KOPT-K1 (cell line): Measurements from ENCODE around the gene PTS.
A peak's percentile ranks its signal among the peaks of the same experiment; 100 is the strongest.

ENCODE experiments used
- H3K27ac ChIP-seq: fragments of 200-600 bp; sonication (generic); 2 replicates; pipeline ENCODE4 v1.5.1; 2016; ENCODE audit warnings: antibody characterized with exemption, mild to moderate bottlenecking, low read depth, low read length; ENCODE audit not compliant: poor library complexity, severe bottlenecking
- H3K36me3 ChIP-seq: fragments of 200-600 bp; sonication (generic); 2 replicates; pipeline ENCODE4 v1.5.1; 2017; ENCODE audit warnings: antibody characterized with exemption, mild to moderate bottlenecking, low read length, moderate library complexity; ENCODE audit not compliant: insufficient read depth
- H3K9me3 ChIP-seq: fragments of 200-600 bp; sonication (generic); 2 replicates; pipeline ENCODE4 v1.5.1; 2017; ENCODE audit warnings: antibody characterized with exemption, low read length, mild to moderate bottlenecking; ENCODE audit not compliant: insufficient read depth, poor library complexity, severe bottlenecking

Gene PTS

DNA sequence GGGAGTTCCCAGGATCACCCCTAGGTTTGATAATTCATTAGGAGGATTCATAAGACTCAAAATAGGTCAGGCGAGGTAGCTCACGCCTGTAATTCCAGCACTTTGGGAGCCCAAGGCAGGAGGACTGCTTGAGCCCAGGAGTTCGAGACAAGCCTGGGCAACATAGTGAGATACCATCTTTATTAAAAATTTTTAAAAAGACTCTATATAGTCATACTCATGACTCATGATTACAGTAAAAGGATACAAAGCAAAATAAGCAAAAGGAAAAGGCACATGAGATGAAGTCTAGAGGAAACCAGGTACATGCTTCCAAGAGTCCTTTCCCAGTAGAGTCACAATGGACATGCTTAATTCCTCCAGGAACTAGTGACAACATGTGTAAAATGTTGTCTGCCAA, 13.9 kb upstream of the PTS start:
- Histone ChIP-seq H3K9me3 (no peaks in the 10 kb centered on the region), H3K36me3 (no peaks in the 10 kb centered on the region), H3K27ac (no peak overlapping the region)

DNA sequence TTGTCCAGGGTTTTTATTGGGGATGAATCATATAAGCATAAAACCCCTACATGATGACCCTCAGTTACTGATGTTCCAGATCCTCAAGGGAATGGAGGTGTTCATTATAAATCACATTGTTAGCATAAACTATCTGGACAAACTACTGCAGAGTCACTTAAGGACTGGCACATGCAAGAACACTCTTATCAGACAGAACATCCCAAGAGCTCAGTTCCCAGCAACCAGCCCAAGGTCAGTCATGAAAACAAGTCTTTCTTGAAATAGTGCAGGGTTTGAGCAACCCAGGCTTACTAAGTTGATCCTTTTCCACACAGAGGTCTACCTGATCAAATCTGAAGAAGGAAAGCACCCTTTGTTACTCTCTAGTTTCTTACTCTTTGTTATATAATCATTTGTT, 13.5 kb upstream of the PTS start:
- H3K36me3 ChIP-seq = no peaks in the 10 kb centered on the region
- H3K27ac ChIP-seq = no peak overlapping the region
- no peaks in the 10 kb centered on the region for H3K9me3 ChIP-seq

DNA sequence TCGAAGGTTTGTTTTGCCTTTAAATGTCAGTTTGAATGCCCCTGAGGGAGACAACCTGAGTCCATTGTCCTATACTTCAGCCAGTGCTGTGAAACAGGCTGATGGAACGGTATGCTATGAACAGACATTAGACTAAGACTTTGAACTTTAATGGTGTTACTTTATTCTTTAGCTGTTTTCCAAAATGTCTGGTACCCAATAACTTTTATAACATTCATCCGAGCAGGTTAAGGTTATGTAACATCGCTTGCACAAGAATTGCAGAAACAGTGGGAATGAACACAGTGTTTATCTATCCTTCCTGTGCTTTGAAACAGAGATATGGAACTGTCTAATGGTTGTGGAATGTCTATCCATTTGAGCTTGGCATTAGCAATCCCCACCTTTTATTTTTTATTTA, 12.5 kb upstream of the PTS start:
- Histone ChIP-seq H3K27ac (no peak overlapping the region), H3K36me3 (no peaks in the 10 kb centered on the region), H3K9me3 (no peaks in the 10 kb centered on the region)

DNA sequence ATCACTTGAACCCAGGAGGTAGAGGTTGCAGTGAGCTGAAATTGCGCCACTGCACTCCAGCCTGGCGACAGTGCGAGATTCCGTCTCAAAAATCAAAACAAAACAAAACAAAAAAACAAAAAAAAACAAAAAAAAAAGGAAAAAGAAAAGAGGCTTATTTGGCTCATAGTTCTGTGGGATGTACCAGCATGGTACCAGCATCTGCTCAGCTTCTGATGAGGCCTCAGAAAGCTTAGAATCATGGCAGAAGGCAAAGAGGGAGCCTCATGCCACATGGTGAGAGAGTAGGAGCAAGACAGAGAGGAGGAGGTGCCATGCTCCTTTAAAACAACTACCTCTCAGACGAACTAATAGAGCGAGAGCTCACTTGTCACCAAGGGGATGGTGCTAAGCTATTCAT, 10.6 kb upstream of the PTS start:
- Histone ChIP-seq H3K9me3 (no peaks in the 10 kb centered on the region), H3K36me3 (no peaks in the 10 kb centered on the region), H3K27ac (no peak overlapping the region)

DNA sequence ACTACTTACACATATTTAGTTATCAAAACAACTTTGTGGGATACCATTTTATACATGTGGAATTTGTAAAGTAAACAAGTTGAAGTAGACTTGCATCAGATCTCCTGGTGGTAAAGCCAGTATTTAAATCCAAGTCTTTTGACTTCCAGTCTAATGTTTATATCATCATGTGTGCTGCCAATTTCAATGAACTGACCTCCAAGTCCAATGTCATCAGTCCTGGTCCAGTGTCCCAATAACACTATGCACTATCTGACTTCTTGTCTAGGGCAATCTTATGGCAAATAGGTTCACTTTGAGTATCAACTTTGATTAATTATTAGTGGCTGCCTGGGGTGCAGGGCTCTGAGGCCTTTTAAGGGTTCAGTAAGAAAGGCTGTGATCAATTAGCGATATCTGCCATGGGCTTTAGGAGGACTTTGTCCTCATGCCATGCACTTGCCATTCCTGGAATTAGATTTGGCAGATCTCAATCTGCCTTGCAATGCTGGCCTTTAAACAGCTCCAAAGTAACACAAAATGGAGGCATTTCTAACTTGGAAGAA, 9.6 kb upstream of the PTS start:
- H3K27ac ChIP-seq = no peak overlapping the region
- H3K36me3 ChIP-seq = no peaks in the 10 kb centered on the region
- H3K9me3 ChIP-seq = no peaks in the 10 kb centered on the region

DNA sequence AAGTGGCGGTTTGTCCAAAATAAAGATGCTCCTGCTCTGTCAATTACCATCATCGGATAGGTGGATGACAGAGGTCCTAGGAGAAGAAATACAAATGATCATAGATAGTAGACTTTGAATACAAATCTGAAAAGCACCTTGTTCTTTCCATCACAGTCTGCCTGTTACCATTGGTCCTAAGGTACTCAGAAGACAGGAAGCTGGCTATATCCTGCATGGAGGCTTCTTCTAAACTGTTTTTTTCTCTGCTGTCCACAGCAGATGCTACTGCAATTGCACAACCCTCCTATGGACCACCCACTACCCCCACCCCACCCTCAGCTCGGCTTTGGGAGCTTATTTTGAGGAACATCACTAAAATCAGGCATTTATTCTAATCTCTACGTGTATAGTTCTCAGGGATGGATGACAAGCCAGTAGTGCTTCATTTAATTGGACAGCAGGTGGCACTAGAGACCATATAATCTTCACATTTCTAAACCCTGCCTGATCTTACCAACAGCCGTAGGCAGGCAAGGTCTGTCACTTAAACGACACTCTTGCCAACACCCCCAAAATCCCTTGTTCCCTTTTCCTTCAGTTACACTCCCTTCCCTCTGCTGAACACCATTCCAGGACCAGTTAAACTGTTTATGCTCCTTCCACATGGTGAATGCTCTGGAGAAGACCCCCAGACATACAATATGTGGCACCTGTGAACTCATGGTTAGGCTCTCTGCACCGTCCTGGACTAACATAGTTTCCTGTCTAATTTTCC, 6.6 kb upstream of the PTS start:
- Histone ChIP-seq H3K9me3 (no peaks in the 10 kb centered on the region), H3K36me3 (no peaks in the 10 kb centered on the region), H3K27ac (no peak overlapping the region)

DNA sequence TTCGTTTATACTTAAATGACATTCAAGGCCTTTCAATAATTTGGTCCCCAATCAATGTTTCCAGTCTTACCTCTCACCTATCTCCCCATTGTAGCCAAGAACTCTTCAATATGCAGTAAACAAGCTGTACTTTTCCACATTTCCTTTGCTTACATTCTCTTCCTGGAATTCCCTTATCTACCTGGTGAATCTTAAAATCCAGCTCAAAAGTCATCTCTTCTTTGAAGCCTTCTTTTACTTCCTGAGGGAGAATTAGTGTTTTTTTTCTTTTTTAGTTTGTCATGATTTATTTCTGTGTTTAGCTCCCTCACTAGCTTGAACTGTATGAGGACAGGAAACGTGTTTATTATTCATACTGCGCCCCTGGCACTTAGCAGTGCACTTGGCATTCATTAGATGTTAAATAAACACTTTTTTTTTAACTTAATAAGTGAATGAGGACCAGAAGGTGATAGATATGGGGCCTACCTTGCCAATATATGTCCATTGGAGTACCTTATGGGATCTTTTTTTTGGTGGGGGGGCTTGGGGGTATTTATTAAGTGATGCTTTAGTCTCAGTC, 4.9 kb upstream of the PTS start:
- Histone ChIP-seq H3K36me3 (no peaks in the 10 kb centered on the region), H3K9me3 (no peaks in the 10 kb centered on the region), H3K27ac (no peak overlapping the region)

DNA sequence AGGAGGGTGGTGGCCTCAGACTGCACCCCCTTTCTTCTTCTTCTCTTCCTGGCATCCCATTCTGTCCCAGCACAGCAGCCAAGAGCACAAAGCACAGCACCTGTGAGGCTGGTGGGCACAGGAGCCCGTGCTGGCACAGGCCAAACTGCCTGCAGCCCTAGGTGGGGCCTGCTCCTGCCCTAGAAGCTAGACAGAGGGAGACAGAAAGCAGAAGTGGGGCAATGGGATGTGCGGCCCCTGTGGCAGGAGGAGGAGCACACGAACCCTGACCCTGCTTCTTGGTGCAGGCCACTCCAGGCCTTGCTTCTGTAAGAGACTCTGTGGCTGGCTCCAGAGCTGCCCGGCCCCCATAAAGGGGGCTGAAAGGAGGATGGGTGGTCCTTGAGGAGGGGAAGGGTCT, 3.9 kb upstream of the PTS start:
- no peaks in the 10 kb centered on the region for H3K36me3 ChIP-seq
- no peak overlapping the region for H3K27ac ChIP-seq
- H3K9me3 ChIP-seq = no peaks in the 10 kb centered on the region

DNA sequence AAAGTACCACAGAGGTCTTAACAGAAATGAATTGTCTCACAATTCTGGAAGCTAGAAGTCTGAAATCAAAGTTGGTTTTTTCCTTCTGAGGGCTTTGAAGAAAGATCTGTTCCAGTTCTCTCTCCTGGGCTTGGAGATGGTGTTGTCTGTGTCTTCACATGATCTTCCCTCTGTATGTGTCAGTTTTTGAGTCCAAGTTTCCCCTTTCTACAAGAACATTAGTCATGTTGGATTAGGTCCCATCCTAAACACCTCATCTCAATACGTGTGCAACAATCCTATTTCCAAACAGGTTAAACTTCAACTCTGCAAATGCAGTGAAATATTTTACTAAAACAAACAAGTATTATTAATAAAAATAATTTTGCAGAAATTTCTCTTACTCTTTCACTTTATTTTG, 3.1 kb upstream of the PTS start:
- H3K9me3 ChIP-seq = no peaks in the 10 kb centered on the region
- H3K27ac ChIP-seq = no peak overlapping the region
- no peaks in the 10 kb centered on the region for H3K36me3 ChIP-seq

DNA sequence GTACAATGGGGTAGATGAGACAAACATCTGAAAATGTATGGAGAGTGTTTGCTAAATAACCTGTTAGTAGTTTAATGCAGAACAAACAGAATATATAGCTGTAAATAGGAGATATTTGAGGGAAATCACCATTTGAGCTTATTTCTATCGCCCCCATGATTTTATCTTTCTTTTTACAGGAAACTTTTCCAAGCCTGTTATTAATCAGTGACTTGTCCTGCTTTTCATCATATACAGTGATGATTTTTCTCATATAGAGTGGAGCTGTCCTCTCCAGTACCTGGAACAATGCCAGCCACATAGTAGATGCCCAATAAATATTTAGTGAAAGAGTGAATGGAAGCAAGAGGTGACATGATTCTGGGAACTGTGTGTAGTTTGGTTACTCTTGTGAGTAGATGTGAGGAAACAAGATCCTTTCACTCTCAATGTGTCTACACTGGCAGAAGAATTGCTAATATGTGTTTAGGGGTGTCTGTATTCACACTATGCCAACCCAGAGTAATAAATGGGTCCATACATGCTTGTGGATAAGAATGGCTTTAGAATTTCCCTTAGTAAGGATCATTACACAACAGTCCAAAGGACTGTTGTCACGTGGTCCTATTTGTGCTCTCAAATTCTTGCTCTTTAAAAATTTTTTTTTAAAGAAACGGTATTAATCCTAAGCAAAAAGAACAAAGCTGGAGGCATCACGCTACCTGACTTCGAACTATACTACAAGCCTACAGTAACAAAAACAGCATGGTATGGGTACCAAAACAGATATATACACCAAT, 2.3 kb upstream of the PTS start:
- Histone ChIP-seq H3K27ac (no peak overlapping the region), H3K36me3 (peaks cover 6% of the 10 kb centered on the region; the same call in 1 of the 2 replicates), H3K9me3 (no peaks in the 10 kb centered on the region)

DNA sequence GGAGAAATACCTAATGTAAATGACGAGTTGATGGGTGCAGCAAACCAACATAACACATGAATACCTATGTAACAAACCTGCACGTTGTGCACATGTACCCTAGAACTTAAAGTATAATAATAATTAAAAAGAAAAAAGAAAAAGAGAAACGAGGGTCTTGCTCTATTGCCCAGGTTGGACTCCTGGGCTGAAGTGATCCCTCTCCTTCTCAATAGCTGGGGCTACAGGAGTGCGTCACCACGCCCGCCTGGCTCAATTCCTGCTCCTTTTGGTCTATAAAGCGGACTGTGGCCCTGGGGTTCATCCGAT, 521 bp upstream of the PTS start:
- Histone ChIP-seq H3K9me3 (no peaks in the 10 kb centered on the region), H3K27ac (peak overlapping the region; percentile 93), H3K36me3 (peaks cover 23% of the 10 kb centered on the region)

DNA sequence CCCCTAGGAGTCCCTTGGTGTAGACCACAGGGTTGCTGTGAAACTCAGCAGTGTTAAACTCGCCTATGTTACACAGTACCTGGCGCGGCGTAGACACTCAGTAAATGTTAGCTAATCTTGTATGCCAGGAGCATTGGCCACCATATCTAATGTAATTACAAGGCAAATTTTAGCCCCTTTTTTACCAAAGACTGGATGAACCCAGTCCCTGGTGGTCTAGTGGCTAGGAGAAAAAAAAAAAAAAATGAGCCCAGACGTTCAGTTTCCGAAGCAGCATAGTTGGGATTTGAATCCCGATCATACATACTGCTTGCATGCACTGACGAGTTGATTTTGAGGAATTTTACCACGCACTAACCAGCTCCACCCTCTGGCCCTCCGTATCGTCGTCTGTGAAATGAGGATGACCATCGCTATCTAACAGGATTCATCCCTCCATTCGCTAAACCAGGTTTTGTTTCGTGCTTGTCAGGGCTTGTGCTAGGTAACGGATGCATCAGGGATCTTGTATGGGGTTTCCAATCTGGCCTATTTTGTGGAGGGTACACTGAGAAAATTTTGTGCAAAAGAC, 688 bp downstream of the PTS start:
- Histone ChIP-seq H3K36me3 (peaks cover 31% of the 10 kb centered on the region), H3K27ac (peak overlapping the region; percentile 93), H3K9me3 (no peaks in the 10 kb centered on the region)

DNA sequence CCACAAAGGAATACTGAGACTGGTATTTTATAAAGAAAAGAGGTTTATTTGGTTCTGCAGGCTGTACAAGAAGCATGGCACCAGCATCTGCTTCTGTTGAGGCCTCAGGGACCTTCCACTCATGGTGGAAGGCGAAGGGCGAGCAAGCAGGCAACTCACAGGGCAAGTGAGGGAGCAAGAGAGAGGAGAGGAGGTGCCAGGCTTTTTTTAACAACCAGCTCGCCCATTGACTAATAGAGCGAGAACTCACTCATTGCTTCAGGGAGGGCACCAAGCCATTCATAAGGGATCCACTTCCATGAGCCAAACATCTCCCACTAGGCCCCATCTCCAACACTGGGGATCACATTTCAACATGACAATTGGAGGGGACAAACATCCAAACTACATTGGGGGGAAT, 1.2 kb downstream of the PTS start:
- Histone ChIP-seq H3K36me3 (peaks cover 33% of the 10 kb centered on the region), H3K9me3 (no peaks in the 10 kb centered on the region), H3K27ac (no peak overlapping the region)

DNA sequence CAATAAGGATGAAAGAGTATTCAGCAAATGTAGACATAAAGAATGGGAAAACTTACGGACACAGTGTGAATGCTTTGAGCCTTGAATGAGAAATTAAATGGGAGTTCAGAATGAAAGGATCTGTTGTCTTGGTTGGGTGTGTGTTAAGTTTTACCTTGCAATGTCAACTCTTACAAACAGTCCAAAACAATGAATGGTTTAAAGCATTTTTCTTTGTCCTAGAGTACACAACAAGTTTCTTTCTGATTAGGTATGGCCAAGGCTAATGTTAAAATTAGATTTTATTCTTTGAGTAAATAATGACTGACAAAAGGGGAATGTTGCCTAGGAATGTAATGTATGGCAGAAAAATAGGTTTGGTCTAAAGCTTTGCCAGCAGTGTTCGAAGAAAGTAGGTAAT, 2.5 kb downstream of the PTS start:
- Histone ChIP-seq H3K27ac (no peak overlapping the region), H3K9me3 (no peaks in the 10 kb centered on the region), H3K36me3 (peaks cover 38% of the 10 kb centered on the region)

DNA sequence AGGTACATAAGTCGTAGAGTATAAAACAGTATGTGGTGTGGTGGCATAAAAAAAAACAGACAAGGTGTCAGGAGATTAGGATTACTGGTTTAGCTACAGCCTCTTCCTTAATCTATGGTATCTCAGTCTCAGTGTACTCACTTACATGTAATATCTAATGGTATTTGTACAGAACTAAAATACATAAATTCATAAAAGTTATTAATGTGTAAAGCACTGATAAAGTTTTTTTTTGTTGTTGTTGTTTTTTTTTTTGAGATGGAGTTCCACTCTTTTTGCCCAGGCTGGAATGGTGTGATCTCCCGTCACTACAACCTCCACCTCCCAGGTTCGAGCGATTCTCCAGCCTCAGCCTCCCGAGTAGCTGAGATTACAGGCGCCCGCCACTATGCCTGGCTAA, 2.9 kb downstream of the PTS start:
- Histone ChIP-seq H3K36me3 (peaks cover 43% of the 10 kb centered on the region), H3K9me3 (no peaks in the 10 kb centered on the region), H3K27ac (no peak overlapping the region)
